Stimulated activated CD4-positive, alpha-beta T cell treated with anti-CD3 and anti-CD28 coated beads, Interleukin-4, amount 100 ng/mL, for 1 hour (primary cell): ENCODE results near the gene SMDT1.
"Not testable (repeated sequence)": the region's sequence is repeated elsewhere in the genome, so short reads cannot be mapped to it uniquely, and the experiment has no call there.

Source experiments
- DNase-seq: peaks from one replicate; pipeline ENCODE4 v3.0.0-alpha.2; 2020

The SMDT1 gene

DNA sequence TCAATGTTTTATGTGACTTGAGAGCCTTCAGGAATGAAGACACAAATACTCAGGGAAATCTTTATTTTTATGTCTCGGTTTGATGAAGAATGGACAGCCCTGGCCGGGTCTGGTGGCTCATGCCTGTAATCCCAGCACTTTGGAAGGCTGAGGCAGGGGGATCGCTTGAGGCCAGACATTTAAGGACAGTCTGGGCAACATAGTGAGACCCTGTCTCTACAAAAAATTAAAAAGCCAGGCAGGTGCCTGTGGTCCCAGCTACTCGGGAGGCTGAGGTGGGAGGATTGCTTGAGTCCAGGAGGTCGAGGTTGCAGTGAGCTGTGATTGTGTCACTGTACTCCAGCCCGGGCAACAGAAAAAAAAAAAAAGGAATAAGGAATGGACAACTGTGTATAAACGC is 8.0 kb upstream of the SMDT1 start:
- DNase-seq, result not testable (repeated sequence)

DNA sequence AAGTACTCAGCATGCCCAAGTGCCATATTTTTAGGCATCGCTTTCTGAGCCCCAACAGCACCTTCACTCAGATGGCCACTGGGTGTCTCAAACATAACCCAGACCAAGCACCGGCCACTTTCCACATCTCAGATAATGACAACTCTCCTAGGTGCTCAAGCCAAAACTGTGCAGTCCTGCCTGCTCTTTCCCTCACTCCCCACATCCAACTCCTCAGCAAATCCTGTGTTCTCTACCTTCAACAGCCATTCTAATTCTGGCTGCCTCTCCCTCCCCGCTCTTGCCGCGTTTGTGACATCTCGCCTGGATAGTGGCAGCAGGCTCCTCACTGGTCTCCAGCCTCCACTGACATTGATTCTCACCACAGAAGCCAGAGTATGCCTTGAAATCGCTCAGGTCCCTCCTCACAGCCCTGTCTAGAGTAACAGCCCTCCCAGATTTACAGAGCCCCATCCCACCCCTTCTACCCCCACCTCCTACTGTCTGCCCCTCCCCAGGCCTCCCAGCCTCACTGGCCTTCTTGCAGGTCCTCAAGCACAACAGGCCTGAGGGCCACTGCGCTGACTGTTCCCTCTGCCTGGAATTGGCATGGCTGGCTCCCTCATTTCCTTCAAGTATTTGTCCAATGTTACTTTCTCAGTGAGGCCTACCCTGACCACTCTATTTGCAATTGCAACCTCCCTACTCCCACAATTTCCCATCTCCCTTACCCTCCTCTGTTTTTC is 6.7 kb upstream of the SMDT1 start:
- DNase-seq, result no peak

DNA sequence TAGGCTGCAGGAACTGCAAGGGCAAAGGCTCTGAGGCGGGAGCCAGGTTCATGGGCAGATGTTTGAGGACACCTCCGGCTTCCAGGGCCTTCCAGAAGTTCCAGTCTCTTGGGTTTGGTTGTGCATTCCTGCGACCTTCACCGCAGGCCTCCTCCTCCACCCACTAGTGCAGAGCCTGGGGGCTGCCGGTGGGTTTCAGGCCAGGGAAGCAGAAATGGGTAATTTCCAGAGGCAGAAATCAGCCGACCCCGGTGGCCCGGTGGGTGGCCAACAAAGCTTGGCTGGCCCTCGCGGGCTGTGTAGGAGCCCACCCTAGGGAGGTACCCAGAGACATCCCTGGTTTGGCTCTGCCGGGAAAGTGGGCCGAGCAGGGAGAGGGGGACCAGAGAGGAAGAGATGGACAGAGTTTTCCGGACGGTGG is 5.9 kb upstream of the SMDT1 start:
- no peak for DNase-seq

DNA sequence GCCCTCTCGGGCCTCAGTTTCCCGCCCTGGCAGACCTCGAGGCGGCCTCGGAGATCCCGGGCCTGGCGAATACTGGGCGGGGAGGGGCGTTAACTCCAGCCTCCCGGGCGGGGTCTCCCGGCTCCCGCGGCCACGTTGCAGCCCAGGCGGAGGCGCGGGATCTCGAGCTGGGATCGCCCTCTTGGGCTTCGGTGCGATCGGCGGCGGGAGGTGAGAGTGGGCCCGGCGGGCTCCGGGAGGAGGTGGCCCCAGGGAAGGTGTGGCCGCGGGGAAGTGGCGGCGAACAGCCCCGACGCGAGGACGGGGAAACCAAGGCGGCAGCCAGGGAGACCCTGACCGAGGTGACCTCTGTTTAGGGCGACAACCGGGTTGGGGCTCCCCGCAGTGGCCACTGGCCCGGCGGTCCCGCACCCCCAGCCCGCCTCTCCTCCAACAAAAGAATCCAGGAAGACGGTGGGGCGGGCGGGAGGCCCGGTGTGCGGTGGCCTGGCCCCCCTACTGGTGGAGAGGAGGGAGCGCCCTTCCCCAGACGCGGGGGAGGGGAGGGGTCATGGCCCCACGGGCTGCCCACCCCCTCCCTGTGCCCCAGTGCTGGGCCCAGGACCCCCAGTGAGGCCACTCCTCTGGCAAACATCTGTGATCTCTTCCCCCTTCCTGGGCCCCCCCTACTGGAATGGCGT is 5.2 kb upstream of the SMDT1 start, which contains the start of gene PHETA2:
TSS of gene PHETA2 (plus strand) at position 117 of the 680 bp plus-strand sequence. CDS start 3,046 bp downstream, outside the sequence.
- peak; percentile 61 for DNase-seq

DNA sequence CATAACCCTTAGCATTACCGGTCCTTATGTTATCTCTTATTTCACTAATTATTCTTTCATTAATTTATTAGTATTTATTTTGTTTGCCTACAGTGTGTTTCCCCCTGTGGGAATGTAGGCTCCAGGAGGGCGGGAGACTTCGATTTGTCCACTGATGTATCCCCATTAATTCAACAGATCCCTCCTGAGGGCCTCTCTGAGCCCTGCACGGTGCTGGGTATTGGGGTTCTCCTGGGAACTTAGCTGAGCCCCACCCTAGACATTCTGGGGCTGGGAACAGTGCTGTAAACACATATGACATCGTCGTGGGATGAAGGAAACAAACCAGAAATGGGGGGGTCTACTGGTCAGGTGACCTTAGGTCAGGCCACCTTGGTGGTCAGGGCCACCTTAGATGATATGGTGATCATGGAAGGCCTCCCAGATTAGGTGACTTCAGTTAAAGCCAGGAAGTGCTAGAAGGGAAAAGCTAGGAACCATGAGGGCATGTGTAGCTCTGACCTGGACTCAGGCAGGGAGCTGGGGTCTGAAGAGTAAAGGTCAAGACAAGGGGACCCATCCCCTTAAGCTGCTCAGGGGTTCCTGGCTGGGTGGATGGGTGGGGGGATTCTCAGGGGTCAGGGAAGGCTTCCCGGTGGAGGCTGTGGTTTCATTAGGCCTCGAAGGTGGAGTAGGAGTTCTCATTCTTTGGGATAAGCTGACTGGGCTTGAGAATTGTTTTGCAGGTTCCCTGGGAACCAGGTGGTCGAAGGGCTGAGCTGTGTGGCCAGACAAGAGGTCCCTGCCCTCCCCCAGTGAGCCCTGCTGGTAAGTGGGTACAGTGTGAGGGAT is 4.4 kb upstream of the SMDT1 start:
- no peak for DNase-seq

DNA sequence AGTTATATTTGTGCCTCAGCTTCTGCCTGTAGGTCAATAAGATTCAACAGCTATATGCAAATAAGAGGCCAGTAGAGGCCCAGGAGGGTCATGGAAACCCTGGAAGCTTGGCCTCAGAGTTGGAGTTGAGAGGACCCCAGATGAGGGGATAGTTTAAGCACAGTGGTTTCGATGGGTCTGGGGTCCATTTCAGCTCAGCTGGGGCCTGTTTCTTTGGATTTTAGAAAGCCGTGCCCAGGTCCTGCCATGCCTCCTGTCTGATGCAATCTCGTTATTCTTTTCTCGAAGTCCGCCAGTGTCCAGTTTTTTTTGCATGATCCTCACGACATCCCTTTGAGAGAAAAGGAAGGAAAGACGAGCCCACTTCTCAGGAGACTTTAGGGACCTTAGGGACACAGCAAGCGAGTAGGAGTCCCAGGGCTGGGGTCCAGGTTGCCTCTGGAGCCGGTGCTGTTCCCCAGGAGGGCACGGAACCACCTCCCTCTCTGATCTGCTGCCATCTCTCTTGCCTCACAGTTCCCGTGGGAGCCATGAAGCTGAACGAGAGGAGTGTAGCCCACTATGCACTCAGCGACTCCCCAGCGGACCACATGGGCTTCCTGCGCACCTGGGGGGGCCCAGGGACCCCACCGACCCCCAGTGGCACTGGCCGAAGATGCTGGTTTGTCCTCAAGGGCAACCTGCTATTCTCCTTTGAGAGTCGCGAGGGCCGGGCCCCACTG is 2.6 kb upstream of the SMDT1 start:
- no peak for DNase-seq

DNA sequence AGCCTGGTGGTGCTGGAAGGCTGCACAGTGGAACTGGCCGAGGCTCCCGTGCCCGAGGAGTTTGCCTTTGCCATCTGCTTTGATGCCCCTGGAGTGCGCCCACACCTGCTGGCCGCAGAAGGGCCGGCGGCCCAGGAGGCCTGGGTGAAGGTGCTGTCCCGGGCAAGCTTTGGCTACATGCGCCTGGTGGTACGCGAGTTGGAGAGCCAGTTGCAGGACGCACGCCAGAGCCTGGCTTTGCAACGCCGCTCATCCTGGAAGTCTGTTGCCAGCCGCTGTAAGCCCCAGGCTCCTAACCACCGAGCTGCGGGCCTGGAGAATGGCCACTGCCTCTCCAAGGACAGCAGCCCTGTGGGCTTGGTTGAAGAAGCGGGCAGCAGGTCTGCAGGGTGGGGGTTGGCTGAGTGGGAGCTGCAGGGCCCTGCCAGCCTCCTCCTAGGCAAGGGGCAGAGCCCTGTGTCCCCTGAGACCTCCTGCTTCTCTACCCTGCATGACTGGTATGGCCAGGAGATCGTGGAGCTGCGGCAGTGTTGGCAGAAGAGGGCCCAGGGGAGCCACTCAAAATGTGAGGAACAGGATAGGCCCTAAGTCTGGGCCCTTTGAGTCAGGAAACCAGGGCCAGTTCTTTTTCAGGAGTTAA is 1.9 kb upstream of the SMDT1 start:
- DNase-seq, result no peak

DNA sequence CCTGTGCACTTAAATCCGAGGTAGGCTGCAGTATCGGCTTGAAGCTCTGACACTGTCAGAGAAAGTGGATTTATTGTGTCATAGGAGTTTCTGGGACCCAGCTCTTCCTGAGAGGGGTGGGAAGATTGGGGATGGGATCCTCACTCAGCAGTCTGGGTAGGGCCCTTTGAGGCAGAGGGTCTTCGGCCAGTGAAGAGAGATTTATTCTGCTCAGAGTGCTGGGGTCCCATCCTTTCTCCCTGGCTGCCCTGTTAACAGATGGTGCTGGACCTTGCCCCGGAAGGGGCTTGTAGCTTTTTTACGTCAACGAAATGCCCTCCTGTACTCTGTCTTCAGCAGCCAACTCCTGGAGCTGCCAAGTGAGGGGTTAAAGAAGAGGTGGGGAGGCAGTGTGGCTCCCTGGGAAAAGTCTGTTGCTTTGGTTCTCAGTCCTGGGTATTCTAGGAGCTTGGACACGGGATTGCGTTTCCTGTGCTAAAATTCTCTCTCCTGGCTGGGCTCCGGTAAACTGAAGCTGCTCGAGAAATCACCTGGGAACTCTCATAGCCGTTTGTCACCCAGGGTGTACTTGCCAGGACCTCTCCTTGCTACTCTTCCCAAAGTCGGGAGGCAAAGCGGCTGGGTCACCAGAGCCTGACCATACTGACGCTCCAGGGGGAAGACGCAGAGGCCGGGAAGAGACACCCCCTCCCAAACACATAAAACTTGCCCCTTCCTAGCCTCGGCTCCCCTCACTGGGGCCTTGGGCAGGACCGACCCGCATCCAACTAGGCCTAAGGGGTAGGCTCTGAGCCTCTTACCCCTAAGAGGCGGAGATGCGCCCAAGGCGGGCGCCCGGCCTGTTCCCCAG is 806 bp upstream of the SMDT1 start:
- no peak for DNase-seq

DNA sequence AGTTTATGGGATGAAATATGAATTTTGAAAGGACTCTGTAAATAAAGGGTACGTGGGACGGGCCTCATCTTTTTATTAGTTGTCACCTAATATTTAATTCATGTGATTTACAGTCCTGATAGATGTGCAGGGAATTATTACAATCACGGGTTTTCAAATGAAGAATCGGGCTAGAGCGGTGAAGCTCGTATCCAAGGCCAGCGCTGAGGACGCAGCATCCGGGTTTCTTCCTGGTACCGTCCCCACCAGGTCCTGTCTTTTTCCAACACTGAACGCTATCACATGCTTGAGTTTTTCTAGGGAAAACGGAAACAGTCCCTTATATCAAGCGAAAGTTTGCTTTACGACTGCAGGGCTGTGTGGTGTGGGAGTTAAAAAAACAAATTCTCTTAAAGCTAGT is 787 bp downstream of the SMDT1 start:
- DNase-seq, result no peak

DNA sequence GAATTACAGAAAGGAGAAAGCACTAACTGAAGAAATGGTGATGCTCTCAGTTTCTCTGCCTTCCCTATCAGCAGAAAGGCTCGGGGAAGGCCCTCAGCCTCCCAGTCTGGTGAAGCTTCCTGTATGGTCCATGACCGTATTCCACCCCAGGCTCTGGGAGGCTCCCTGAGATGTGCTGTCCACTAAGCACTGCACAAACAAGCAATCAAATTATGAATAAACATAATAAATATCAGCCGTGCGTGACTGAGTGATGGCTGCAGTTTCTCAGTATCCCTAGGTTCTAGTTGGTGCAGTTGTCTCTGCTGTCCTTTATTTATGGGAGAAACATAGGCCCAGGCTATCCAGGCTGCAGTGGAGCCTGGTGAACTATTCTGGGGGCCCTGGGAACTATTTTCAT is 3.6 kb downstream of the SMDT1 start:
- no peak for DNase-seq

DNA sequence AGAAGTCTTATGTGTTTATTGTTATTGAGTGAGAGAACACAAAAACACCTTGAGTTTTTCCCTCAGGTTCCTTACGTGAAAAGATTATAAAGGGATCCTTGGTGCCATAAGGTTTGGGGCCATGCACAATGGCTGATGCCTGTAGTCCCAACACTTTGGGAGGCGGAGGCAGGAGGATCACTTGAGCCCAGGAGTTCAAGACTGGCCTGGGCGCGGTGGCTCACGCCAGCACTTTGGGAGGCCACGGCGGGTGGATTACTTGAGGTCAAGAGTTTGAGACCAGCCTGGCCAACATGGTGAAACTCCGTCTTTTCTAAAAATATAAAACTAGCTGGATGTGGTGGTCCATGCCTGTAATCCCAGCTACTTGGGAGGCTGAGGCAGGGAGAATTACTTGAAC is 5.4 kb downstream of the SMDT1 start:
- DNase-seq, result no peak

DNA sequence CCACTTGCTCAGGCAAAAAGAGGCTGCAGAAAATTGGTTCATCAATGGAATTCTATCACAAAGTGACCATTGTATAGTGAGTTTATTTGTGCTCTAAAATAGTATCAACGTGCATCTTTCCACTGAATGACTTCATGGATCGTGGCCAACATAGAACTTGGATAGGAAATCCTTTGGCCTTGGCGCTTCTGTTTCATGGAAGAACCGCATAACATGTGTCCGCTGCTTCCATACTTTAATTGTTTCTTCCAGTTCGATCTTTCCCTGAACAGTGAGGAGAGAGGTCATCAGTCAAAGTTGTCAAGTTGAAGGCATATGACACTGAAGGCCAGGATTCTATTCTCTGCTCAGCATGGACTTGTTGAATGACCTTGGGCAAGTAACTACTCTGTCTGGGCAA is 6.6 kb downstream of the SMDT1 start:
- no peak for DNase-seq

DNA sequence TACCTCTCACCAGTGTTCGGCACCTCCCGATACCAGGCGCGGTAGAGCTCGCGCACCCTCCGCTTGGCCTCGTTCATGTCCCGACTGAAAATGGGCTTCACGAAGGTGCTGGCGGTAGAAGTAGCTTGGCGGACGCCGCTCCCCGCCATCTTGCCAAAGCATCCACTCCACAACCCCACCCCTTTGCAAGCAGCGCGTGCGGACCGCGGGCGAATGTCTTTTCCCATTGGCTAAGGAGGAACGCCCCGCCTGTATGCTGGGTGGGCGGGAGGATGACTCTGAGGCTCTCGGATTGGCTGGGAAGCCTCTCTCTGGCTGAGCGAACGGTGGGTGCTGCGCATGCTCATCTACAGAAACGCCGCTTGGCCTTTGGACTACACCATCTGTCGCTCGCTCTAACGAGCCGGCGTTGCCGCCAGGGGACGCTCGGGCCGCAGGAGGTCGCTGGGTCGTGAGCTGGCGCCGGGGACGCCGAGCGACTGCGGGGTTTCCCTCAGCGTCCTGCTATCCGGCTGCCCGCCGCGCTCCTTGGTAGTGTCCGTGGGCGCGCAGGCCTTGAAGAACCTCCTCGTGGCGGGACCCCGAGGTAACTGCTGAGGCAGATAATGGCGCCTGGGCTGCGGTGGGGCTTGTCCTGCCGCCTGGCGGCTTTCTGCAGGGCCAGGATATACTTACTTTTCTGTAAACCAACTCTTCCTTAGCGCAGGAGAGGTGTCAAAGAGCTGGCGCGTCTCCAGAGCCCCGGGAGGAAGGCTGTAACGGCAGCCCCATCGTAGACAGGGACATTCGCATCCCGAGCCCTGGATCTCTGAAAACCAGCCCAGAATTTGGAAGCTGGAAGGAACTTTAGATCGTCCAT is 11.3 kb downstream of the SMDT1 start, which contains the start of gene NDUFA6:
TSS of gene NDUFA6 (minus strand) at position 177 of the 859 bp plus-strand sequence. CDS start at position 149, 28 bp downstream.
- peak; percentile 98 for DNase-seq

DNA sequence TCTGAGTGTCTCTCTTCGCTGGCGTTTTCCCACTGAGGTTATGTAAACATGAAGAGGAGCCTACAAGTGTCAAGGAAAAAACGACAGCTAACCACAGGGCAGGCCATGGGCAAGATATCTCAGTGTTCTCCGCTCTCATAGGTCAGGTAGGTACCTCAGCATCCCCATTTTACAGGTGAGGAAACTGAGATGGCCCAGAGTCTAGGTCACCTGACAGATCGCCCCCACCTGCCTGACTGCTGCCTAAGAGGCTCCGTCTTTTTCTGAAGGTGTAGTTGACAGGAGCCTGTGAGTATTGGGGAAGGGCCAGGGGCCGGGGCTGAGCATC is 11.9 kb downstream of the SMDT1 start:
- DNase-seq, result no peak

DNA sequence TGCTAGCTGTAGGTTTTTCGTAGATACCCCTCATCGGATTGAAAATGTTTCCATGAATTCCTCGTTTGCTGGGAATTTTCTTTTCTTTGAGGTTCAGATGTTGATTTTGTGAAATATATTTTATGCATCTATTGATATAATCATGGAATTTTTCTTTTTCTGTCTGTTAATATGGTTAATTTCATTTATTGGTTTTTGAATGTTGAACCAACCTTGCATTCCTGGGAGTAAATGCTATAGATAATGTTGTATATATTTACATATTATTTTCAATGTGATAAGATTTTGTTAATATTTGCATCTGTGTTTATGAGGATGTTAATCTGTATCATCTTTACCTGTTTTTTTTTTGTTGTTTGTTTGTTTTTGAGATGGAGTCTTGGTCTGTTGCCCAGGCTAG is 21.7 kb downstream of the SMDT1 start:
- DNase-seq, result no peak

DNA sequence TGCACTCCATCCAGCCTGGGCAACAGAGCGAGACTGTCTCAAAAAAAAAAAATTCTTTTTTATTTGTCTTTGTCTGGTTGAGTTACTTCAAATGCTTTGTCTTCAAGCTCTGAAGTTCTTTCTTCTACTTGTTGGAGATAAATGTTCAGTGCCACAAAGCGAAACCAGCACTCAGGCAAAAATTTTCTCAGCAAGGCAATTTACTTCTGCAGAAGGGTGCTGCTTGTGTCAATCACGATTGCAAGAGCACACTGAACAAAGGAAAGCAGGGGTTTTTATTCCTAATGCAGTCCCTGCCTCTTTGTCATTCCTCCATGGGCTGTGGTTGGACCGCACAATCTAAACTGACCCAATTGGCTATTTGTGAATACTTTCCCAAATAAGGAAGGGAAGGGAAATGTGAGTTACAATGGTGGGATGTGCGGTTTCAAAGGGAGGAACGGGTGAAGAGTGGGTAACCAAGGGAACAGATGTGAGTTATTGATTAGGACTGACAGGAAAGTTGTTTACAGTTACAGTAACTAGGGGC is 24.9 kb downstream of the SMDT1 start:
- DNase-seq, result not testable (repeated sequence)

DNA sequence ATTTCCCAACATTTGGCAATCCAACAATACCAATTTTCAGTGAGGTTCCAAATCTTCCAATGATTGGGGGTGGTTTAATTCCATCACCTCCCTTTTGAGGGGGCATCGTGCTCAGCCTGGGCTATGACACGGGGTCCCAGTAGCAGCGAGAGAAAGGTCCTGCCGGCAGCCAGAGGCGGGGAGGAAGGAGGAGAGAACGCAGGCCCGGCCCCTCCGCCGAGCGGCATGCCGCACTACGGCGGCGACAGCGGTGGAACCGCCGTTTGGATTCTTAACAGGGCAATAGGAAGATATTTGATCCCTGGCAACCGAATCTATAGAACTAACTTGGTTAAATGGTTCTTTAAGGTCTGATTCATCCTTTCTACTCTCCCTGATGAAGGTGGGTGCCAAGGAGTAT is 29.3 kb downstream of the SMDT1 start:
- DNase-seq, result no peak

DNA sequence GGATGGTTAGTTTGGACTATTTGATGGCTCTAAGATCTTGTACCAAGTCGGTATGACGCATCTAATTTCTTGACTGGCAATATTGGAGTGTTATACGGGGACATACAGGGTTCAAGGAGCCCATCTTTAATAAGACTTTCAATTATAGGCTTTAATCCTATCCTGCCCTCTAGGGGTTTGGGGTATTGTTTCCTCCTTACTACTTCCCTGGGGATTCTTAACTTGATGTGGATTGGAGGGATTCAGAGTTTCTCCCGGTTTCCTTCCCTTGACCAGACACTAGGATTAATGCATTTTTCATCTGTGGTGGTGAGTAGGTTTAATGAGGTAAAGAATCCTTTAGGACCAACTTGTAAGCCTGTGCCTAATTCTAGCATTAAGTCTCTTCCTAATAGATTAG is 32.3 kb downstream of the SMDT1 start:
- no peak for DNase-seq

DNA sequence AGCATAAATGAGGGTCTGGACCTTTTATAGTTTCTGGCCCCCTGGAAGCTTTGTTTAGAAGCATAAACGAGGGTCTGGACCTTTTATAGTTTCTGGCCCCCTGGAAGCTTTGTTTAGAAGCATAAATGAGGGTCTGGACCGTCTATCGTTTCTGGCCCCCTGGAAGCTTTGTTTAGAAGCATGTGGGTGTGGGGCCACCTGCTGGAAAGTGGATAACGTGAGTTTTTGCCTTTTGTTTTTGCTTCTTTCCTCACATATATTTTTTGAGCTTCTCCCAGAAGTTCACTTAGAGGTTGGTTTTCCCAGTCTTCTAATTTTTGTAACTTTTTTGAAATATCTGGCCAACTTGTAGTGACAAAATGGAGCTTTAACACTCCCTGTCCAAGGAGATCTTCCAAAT is 33.3 kb downstream of the SMDT1 start:
- DNase-seq, result not testable (repeated sequence)

DNA sequence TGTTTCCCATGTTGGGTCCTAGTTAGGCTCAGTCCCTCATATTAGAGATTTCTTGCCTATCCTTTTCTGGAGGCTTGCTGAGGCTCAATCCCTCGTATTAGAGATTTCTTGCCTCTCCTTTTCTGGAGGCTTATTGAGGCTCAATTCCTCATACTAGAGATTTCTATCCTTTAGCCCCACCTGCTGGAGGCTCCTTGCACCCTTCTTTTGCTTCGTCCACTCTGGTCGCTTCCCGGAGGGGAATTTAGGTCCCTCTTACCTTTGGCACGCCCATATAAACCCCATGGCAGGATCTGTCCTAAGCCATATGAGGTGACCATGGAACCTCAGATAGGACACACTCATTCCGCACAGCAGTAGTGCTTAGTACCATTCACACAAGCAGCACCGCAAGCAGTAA is 35.2 kb downstream of the SMDT1 start:
- DNase-seq, result no peak
